HL-60 (cell line): ENCODE results near the gene S100A13.

ENCODE experiments used
- DNase-seq, 2 experiments: peaks; one replicate each; pipeline ENCODE4 v3.0.0-alpha.2; 2010 to 2020; ENCODE audit warnings: low read depth in 1 of 2, low spot score in 1 of 2
- H3K27ac ChIP-seq: fragments of 250-450 bp; sonication (Bioruptor Pico); replicated peaks from 2 replicates; pipeline ENCODE4 v1.5.1; 2020; ENCODE audit warnings: mild to moderate bottlenecking, moderate library complexity
- H3K27me3 ChIP-seq: fragments of 250-450 bp; sonication (Bioruptor Pico); 2 replicates; pipeline ENCODE4 v1.5.1; 2021; ENCODE audit warnings: mild to moderate bottlenecking, moderate library complexity; ENCODE audit not compliant: insufficient read depth, poor library complexity, severe bottlenecking
- H3K4me3 ChIP-seq: replicated peaks from 2 replicates; pipeline ENCODE4 v1.5.1; 2011; ENCODE audit warnings: mild to moderate bottlenecking, control low read depth, low read length; ENCODE audit not compliant: insufficient read depth
- GABPA ChIP-seq: IDR thresholded peaks from 2 replicates; pipeline ENCODE4 v1.6.1; 2012; ENCODE audit warnings: low read depth
- POLR2AphosphoS5 ChIP-seq: IDR thresholded peaks from 2 replicates; pipeline ENCODE4 v1.6.1; 2012; ENCODE audit warnings: low read depth
- SPI1 ChIP-seq: IDR thresholded peaks from 2 replicates; pipeline ENCODE4 v1.6.1; 2012; ENCODE audit warnings: low read depth, mild to moderate bottlenecking, borderline replicate concordance
- TF ChIP-seq, protein P1 (sequence below): IDR thresholded peaks from one replicate; pipeline ENCODE4 v1.5.1; 2011; ENCODE audit warnings: low read length, control low read depth, inconsistent platforms; ENCODE audit not compliant: insufficient read depth
- TF ChIP-seq, protein P2 (sequence below): IDR thresholded peaks from 2 replicates; pipeline ENCODE4 v1.6.1; 2012; ENCODE audit warnings: low read depth; ENCODE audit not compliant: insufficient replicate concordance

Gene S100A13

DNA sequence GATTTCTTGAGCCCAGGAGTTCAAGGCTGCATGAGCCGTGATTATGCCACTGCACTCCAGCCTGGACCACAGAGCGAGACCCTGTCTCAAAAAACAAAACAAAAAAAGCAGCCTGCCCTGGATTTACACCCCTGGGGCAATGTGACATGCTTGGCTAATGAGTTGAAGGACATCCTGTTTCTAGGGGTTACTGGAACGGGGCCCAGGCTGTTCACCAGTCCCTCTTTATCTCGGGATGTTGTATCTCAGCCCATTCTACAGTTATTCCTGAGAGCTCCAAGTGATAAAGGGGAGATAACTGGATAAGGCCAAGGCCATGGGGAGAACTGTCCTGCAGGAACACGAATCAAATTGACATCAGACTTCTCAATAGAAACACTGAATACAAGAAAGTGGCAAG is 40.0 kb downstream of the S100A13 start:
- Histone ChIP-seq H3K4me3 (no peak overlapping the region), H3K27ac (no peak overlapping the region), H3K27me3 (peaks cover 4% of the 10 kb centered on the region)
- TF ChIP-seq POLR2AphosphoS5 (no peak), SPI1 (no peak), GABPA (no peak)
- TF ChIP-seq, protein P1, sequence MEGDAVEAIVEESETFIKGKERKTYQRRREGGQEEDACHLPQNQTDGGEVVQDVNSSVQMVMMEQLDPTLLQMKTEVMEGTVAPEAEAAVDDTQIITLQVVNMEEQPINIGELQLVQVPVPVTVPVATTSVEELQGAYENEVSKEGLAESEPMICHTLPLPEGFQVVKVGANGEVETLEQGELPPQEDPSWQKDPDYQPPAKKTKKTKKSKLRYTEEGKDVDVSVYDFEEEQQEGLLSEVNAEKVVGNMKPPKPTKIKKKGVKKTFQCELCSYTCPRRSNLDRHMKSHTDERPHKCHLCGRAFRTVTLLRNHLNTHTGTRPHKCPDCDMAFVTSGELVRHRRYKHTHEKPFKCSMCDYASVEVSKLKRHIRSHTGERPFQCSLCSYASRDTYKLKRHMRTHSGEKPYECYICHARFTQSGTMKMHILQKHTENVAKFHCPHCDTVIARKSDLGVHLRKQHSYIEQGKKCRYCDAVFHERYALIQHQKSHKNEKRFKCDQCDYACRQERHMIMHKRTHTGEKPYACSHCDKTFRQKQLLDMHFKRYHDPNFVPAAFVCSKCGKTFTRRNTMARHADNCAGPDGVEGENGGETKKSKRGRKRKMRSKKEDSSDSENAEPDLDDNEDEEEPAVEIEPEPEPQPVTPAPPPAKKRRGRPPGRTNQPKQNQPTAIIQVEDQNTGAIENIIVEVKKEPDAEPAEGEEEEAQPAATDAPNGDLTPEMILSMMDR, result no peak
- TF ChIP-seq, protein P2, sequence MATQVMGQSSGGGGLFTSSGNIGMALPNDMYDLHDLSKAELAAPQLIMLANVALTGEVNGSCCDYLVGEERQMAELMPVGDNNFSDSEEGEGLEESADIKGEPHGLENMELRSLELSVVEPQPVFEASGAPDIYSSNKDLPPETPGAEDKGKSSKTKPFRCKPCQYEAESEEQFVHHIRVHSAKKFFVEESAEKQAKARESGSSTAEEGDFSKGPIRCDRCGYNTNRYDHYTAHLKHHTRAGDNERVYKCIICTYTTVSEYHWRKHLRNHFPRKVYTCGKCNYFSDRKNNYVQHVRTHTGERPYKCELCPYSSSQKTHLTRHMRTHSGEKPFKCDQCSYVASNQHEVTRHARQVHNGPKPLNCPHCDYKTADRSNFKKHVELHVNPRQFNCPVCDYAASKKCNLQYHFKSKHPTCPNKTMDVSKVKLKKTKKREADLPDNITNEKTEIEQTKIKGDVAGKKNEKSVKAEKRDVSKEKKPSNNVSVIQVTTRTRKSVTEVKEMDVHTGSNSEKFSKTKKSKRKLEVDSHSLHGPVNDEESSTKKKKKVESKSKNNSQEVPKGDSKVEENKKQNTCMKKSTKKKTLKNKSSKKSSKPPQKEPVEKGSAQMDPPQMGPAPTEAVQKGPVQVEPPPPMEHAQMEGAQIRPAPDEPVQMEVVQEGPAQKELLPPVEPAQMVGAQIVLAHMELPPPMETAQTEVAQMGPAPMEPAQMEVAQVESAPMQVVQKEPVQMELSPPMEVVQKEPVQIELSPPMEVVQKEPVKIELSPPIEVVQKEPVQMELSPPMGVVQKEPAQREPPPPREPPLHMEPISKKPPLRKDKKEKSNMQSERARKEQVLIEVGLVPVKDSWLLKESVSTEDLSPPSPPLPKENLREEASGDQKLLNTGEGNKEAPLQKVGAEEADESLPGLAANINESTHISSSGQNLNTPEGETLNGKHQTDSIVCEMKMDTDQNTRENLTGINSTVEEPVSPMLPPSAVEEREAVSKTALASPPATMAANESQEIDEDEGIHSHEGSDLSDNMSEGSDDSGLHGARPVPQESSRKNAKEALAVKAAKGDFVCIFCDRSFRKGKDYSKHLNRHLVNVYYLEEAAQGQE, result no peak
- no peak for DNase-seq

DNA sequence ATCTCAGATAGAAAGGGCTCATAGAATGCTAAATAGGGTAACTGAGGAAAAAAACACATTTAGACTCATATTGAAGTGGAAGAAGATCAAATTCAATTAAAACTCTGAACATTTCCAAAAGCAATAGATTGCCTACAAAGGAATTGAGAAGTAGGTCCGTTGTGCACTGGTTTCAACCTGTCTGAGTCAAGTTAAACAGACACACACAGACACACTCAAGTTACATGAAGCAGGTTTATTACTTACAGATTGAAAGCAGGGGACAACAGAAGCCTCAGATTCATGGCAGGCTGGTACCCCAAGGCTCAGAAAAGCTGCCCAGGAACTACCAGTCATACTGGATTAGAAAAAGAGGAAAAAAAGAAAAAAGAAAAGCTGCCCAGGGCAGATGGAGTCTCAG is 41.0 kb downstream of the S100A13 start:
- Histone ChIP-seq H3K4me3 (no peak overlapping the region), H3K27ac (no peak overlapping the region), H3K27me3 (peaks cover 4% of the 10 kb centered on the region)
- TF ChIP-seq, protein P1, result no peak
- TF ChIP-seq POLR2AphosphoS5, result no peak
- TF ChIP-seq, protein P2, result no peak
- DNase-seq, result no peak

DNA sequence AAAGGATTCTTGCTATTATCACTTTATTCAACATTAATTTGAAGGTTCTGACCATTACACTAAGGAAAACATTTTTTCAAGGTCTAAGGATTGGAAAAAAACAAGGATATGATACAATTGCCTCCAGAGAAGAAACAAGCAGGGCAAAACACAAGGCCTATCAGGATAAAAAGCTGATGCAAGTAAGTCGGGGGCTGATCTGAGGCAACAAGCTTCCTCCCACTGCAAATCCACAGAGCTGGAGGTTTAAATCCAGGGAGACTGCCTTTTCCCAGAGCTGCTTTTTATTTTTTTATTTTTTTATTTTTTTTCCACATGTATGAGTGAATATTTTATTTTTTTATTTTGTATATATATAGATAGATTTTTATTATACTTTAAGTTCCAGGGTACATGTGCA is 42.3 kb downstream of the S100A13 start:
- Histone ChIP-seq H3K4me3 (no peak overlapping the region), H3K27ac (no peak overlapping the region), H3K27me3 (peaks cover 4% of the 10 kb centered on the region)
- DNase-seq, result no peak
- TF ChIP-seq, protein P1, result no peak
- TF ChIP-seq, protein P2, result no peak
- no peak for TF ChIP-seq POLR2AphosphoS5
- TF ChIP-seq SPI1, result no peak
- TF ChIP-seq GABPA, result no peak
